GM23338 (cell line): ENCODE results near the gene KRT83. TPM values are rescaled to one million over a fixed set of nuclear protein-coding genes. Genes with fewer than 3 reads are reported as not detected.
A peak's percentile ranks its signal among the peaks of the same experiment; 100 is the strongest.

Experiments used
- ATAC-seq: fragments of 200-7000 bp; cut with Tn5 transposase; 3 replicates; pipeline ENCODE4 v1.9.1; 2020
- DNase-seq: peaks from one replicate; pipeline ENCODE4 v3.0.0-alpha.2; 2015; ENCODE audit warnings: low spot score
- H2AFZ ChIP-seq: fragments of 200-600 bp; sonication (generic); 2 replicates; pipeline ENCODE4 v1.8.0; 2016; ENCODE audit warnings: antibody characterized with exemption, mild to moderate bottlenecking, moderate library complexity
- H3F3A ChIP-seq: fragments of 200-600 bp; sonication (generic); replicated peaks from 2 replicates; pipeline ENCODE4 v1.8.0; 2017; ENCODE audit warnings: antibody characterized with exemption, mixed run types, low read depth
- H3K27ac ChIP-seq: fragments of 200-600 bp; sonication (generic); 2 replicates; pipeline ENCODE4 v1.6.1; 2016; ENCODE audit warnings: low read depth
- H3K27me3 ChIP-seq: fragments of 200-600 bp; sonication (generic); 2 replicates; pipeline ENCODE4 v1.8.0; 2016; ENCODE audit warnings: mild to moderate bottlenecking, mixed run types, moderate library complexity; ENCODE audit not compliant: insufficient read depth
- H3K36me3 ChIP-seq: fragments of 200-600 bp; sonication (generic); 2 replicates; pipeline ENCODE4 v1.8.0; 2016; ENCODE audit warnings: mild to moderate bottlenecking; ENCODE audit not compliant: insufficient read depth
- H3K4me1 ChIP-seq: fragments of 200-600 bp; sonication (generic); 2 replicates; pipeline ENCODE4 v1.8.0; 2016; ENCODE audit warnings: mild to moderate bottlenecking, moderate library complexity; ENCODE audit not compliant: insufficient read depth
- H3K4me2 ChIP-seq: fragments of 200-600 bp; sonication (generic); 2 replicates; pipeline ENCODE4 v1.7.1; 2017; ENCODE audit warnings: mixed run types
- H3K4me3 ChIP-seq: fragments of 200-600 bp; sonication (generic); 2 replicates; pipeline ENCODE4 v1.6.1; 2016; ENCODE audit warnings: mixed run types
- H3K79me2 ChIP-seq: fragments of 200-600 bp; sonication (generic); replicated peaks from 2 replicates; pipeline ENCODE4 v1.8.0; 2017; ENCODE audit warnings: mild to moderate bottlenecking; ENCODE audit not compliant: insufficient read depth
- H3K9me2 ChIP-seq: fragments of 200-600 bp; sonication (generic); 2 replicates; pipeline ENCODE4 v1.8.0; 2017; ENCODE audit not compliant: insufficient read depth
- H4K20me1 ChIP-seq: fragments of 200-600 bp; sonication (generic); replicated peaks from 2 replicates; pipeline ENCODE4 v1.8.0; 2017; ENCODE audit warnings: mild to moderate bottlenecking; ENCODE audit not compliant: insufficient read depth
- H3K27ac Mint-ChIP-seq: 2 replicates; pipeline ENCODE4 v1.8.0; 2020; ENCODE audit warnings: inconsistent platforms, mild to moderate bottlenecking, moderate library complexity, mixed read lengths
- H3K27me3 Mint-ChIP-seq: 3 replicates; pipeline ENCODE4 v1.8.0; 2022; ENCODE audit warnings: low read depth, mild to moderate bottlenecking, moderate library complexity, mixed read lengths, inconsistent platforms; ENCODE audit not compliant: insufficient read depth, poor library complexity
- H3K36me3 Mint-ChIP-seq: 3 replicates; pipeline ENCODE4 v1.8.0; 2021; ENCODE audit warnings: low read depth, mild to moderate bottlenecking, inconsistent platforms, moderate library complexity, mixed read lengths
- H3K4me1 Mint-ChIP-seq: 3 replicates; pipeline ENCODE4 v1.8.0; 2020; ENCODE audit warnings: mild to moderate bottlenecking, inconsistent platforms, mixed read lengths
- H3K4me3 Mint-ChIP-seq: 3 replicates; pipeline ENCODE4 v1.8.0; 2021; ENCODE audit warnings: moderate library complexity, mild to moderate bottlenecking, inconsistent platforms, mixed read lengths
- H3K9me3 Mint-ChIP-seq: 3 replicates; pipeline ENCODE4 v1.8.0; 2020; ENCODE audit warnings: moderate library complexity, mild to moderate bottlenecking, inconsistent platforms, mixed read lengths
- CTCF ChIP-seq, 2 experiments: fragments of 200-600 bp in 1 of 2; sonication (generic) in 1 of 2; conservative IDR thresholded peaks; 2 replicates each; pipeline versions ENCODE4 v1.5.1 to v1.6.1; 2016 to 2017; ENCODE audit warnings: antibody characterized with exemption in 2 of 2, low read depth in 2 of 2, mild to moderate bottlenecking in 2 of 2, moderate library complexity in 1 of 2
- EZH2phosphoT487 ChIP-seq: fragments of 200-600 bp; sonication (generic); IDR thresholded peaks from one replicate; pipeline ENCODE4 v1.8.1; 2018; ENCODE audit warnings: antibody characterized with exemption; ENCODE audit not compliant: unreplicated experiment
- REST ChIP-seq: IDR thresholded peaks from one replicate; pipeline ENCODE4 v1.6.1; 2018; ENCODE audit warnings: antibody characterized with exemption; ENCODE audit not compliant: unreplicated experiment
- ZNF462 ChIP-seq: fragments of 250-450 bp; sonication (Bioruptor Pico); IDR thresholded peaks from 2 replicates; pipeline ENCODE4 v1.5.0; 2020; ENCODE audit warnings: mild to moderate bottlenecking, moderate library complexity
- polyA plus RNA-seq: library from polyadenylated mRNA; unstranded; fragments of >200 nt; fragmentation: Nextera tagmentation; extraction: Ambion mirVana; gene quantifications from 2 replicates; pipeline ENCODE4 v1.2.1, GENCODE V29; 2016
- total RNA-seq: library from RNA; depleted of rRNA; stranded (reverse); fragments of >200 nt; shearing (Covaris generic); gene quantifications from 2 replicates; pipeline ENCODE4 v1.2.3, GENCODE V29; 2014

KRT83 gene
- total and polyA plus RNA-seq, 2 experiments from 2014 or later = not detected

- TF ChIP-seq ZNF462 (CRISPR knock-in tag) (no peak), REST (no peak)
Measured at GRCh38 chr12:52327830-52328500, 6.8 kb upstream of the KRT83 start (continued).

GRCh38 chr12:52327052-52327829 lies 6.0 kb upstream of the KRT83 start:
- Mint-ChIP-seq H3K4me1 (peaks cover 7% of the 10 kb centered on the region; the same call in 2 of the 3 replicates), H3K27me3 (peaks cover 8% of the 10 kb centered on the region), H3K9me3 (no peaks in the 10 kb centered on the region), H3K4me3 (no peak overlapping the region), H3K36me3 (no peaks in the 10 kb centered on the region), H3K27ac (no peak overlapping the region)
- H3K4me3 ChIP-seq = no peak overlapping the region
- no peaks in the 10 kb centered on the region for H3K4me1 ChIP-seq
- peak; percentile 97 for ATAC-seq
- H4K20me1 ChIP-seq = no peaks in the 10 kb centered on the region
- H3K9me2 ChIP-seq = no peaks in the 10 kb centered on the region
- H3K27me3 ChIP-seq = no peaks in the 10 kb centered on the region
- no peak overlapping the region for H2AFZ ChIP-seq
- H3K36me3 ChIP-seq = no peaks in the 10 kb centered on the region
- no peak overlapping the region for H3K4me2 ChIP-seq
- H3F3A ChIP-seq = no peaks in the 10 kb centered on the region
- no peaks in the 10 kb centered on the region for H3K79me2 ChIP-seq
- DNase-seq = peak; percentile 90
- TF ChIP-seq EZH2phosphoT487 (no peak), CTCF (conservative IDR thresholded peaks at IDR 0.05; ENCODE audit: low read depth in 2 of 2) (peak; percentile 86 to 100)
- H3K27ac ChIP-seq = no peak overlapping the region
